ENCODE data around the gene ZNF570. TPM values are rescaled to one million over a fixed set of nuclear protein-coding genes. Genes with fewer than 3 reads are reported as not detected.

The ZNF570 gene
- total RNA-seq, 2 experiments from 2014 or later: 4.2 to 4.8 TPM

GRCh38 chr19:37511821-37512220, 42.7 kb downstream of the ZNF570 start:
- no peaks in the 10 kb centered on the region for H3K4me1 Mint-ChIP-seq
- H3K36me3 Mint-ChIP-seq: peaks cover 77% of the 10 kb centered on the region
- no peak overlapping the region for H3K27ac Mint-ChIP-seq
- no peak for DNase-seq
- H3K4me3 Mint-ChIP-seq: no peak overlapping the region
- H3K9me3 Mint-ChIP-seq: peaks cover 43% of the 10 kb centered on the region
- H3K27me3 Mint-ChIP-seq: no peaks in the 10 kb centered on the region

- no peak overlapping the region for H3K27ac Mint-ChIP-seq
- no peak for DNase-seq
- no peak overlapping the region for H3K4me3 Mint-ChIP-seq
- H3K27me3 Mint-ChIP-seq: no peaks in the 10 kb centered on the region
- H3K4me1 Mint-ChIP-seq: no peaks in the 10 kb centered on the region
- peaks cover 90% of the 10 kb centered on the region for H3K36me3 Mint-ChIP-seq
- peaks cover 45% of the 10 kb centered on the region for H3K9me3 Mint-ChIP-seq
Observed at GRCh38 chr19:37513397-37513796, 44.2 kb downstream of the ZNF570 start.

GRCh38 chr19:37519890-37520289, 50.7 kb downstream of the ZNF570 start:
- Mint-ChIP-seq H3K27ac (no peak overlapping the region), H3K4me1 (no peaks in the 10 kb centered on the region), H3K36me3 (peaks cover 92% of the 10 kb centered on the region), H3K9me3 (peaks cover 46% of the 10 kb centered on the region), H3K27me3 (no peaks in the 10 kb centered on the region), H3K4me3 (no peak overlapping the region)
- no peak for DNase-seq

GRCh38 chr19:37537391-37537947, 68.3 kb downstream of the ZNF570 start:
- peaks cover 61% of the 10 kb centered on the region for H3K36me3 Mint-ChIP-seq
- H3K4me1 Mint-ChIP-seq: no peaks in the 10 kb centered on the region
- no peak overlapping the region for H3K4me3 Mint-ChIP-seq

More at GRCh38 chr19:37537391-37537947, 68.3 kb downstream of the ZNF570 start:
- H3K27me3 Mint-ChIP-seq: no peaks in the 10 kb centered on the region
- peaks cover 54% of the 10 kb centered on the region for H3K9me3 Mint-ChIP-seq
- DNase-seq: no peak
- H3K27ac Mint-ChIP-seq: no peak overlapping the region

Other genes starting within 250 kb of the ZNF570 start
- 1 to 10 TPM; 5.2 to 6.6 TPM for gene ZNF527, start 98.3 kb upstream of the ZNF570 start, total RNA-seq
- 1 to 10 TPM; 6.9 to 7.0 TPM for gene ZNF569, start 1.9 kb upstream of the ZNF570 start, total RNA-seq
- gene ZNF793, start 37.6 kb downstream of the ZNF570 start, total RNA-seq: 1 to 10 TPM; 3.9 to 4.8 TPM
- gene ZNF571, start 125.4 kb downstream of the ZNF570 start, total RNA-seq: 1 to 10 TPM; 2.5 to 2.7 TPM
- gene ZNF540, start 125.5 kb downstream of the ZNF570 start, total RNA-seq: under 1 TPM; 0.72 to 0.82 TPM
- 1 to 10 TPM; 7.8 to 8.3 TPM for gene ZFP30, start 186.1 kb downstream of the ZNF570 start, total RNA-seq

Measured in activated naive CD8-positive, alpha-beta T cell treated with anti-CD3 and anti-CD28 coated beads for 36 hours (primary cell).